Glutamatergic neuron (in vitro differentiated cells): Measurements from ENCODE around the gene ARID3A. TPM values are rescaled to one million over a fixed set of nuclear protein-coding genes. Genes with fewer than 3 reads are reported as not detected.

Source experiments
- DNase-seq: peaks from one replicate; pipeline ENCODE4 v3.0.0; 2022
- H3K27ac Mint-ChIP-seq: one replicate; pipeline ENCODE4 v1.8.0; 2020; ENCODE audit warnings: mild to moderate bottlenecking, mixed read lengths, inconsistent platforms; ENCODE audit not compliant: unreplicated experiment
- H3K27me3 Mint-ChIP-seq: one replicate; pipeline ENCODE4 v1.8.0; 2020; ENCODE audit warnings: mild to moderate bottlenecking, moderate library complexity, mixed read lengths, inconsistent platforms; ENCODE audit not compliant: unreplicated experiment
- H3K36me3 Mint-ChIP-seq: one replicate; pipeline ENCODE4 v1.8.0; 2020; ENCODE audit warnings: mild to moderate bottlenecking, mixed read lengths, inconsistent platforms; ENCODE audit not compliant: unreplicated experiment
- H3K4me1 Mint-ChIP-seq: one replicate; pipeline ENCODE4 v1.8.0; 2020; ENCODE audit warnings: mild to moderate bottlenecking, low read depth, mixed read lengths, inconsistent platforms; ENCODE audit not compliant: unreplicated experiment
- H3K4me3 Mint-ChIP-seq: one replicate; pipeline ENCODE4 v1.8.0; 2020; ENCODE audit warnings: mild to moderate bottlenecking, mixed read lengths, inconsistent platforms; ENCODE audit not compliant: unreplicated experiment
- H3K9me3 Mint-ChIP-seq: one replicate; pipeline ENCODE4 v1.8.0; 2020; ENCODE audit warnings: mild to moderate bottlenecking, moderate library complexity, mixed read lengths, inconsistent platforms; ENCODE audit not compliant: unreplicated experiment
- CTCF ChIP-seq: fragments of 200-600 bp; sonication (generic); IDR thresholded peaks from one replicate; pipeline ENCODE4 v1.5.0; 2021; ENCODE audit not compliant: partially characterized antibody, unreplicated experiment
- total RNA-seq: library from RNA; stranded (reverse); fragmentation: NEBNext Ultra II Directional; extraction: Animal tissue kit (Norgen Biotek cat#: 25700); gene quantifications from one replicate; pipeline ENCODE4 v1.2.1, GENCODE V29; 2021; ENCODE audit not compliant: unreplicated experiment

The ARID3A gene
- total RNA-seq, 1 donor from 2014 or later = 148 TPM

- no peak for DNase-seq
These were observed 24.4 kb upstream of the ARID3A start for GRCh38 chr19:901216-902092.

GRCh38 chr19:902093-902370 is 23.8 kb upstream of the ARID3A start:
- Mint-ChIP-seq H3K9me3 (peaks cover 5% of the 10 kb centered on the region), H3K27me3 (peaks cover 7% of the 10 kb centered on the region), H3K36me3 (no peaks in the 10 kb centered on the region), H3K27ac (no peak overlapping the region), H3K4me1 (peaks cover 12% of the 10 kb centered on the region), H3K4me3 (no peak overlapping the region)
- no peak for DNase-seq
- no peak for TF ChIP-seq CTCF

More at GRCh38 chr19:901216-902092, 24.4 kb upstream of the ARID3A start:
- peaks cover 12% of the 10 kb centered on the region for H3K4me1 Mint-ChIP-seq
- H3K4me3 Mint-ChIP-seq = no peak overlapping the region
- no peaks in the 10 kb centered on the region for H3K36me3 Mint-ChIP-seq
- H3K27ac Mint-ChIP-seq = no peak overlapping the region
- H3K27me3 Mint-ChIP-seq = peaks cover 8% of the 10 kb centered on the region
- peaks cover 5% of the 10 kb centered on the region for H3K9me3 Mint-ChIP-seq
- TF ChIP-seq CTCF = no peak

- Mint-ChIP-seq H3K27ac (peak overlapping the region; percentile 70), H3K9me3 (peaks cover 4% of the 10 kb centered on the region), H3K4me1 (peaks cover 12% of the 10 kb centered on the region), H3K36me3 (no peaks in the 10 kb centered on the region), H3K27me3 (peaks cover 7% of the 10 kb centered on the region), H3K4me3 (peak overlapping the region; percentile 63)
- no peak for TF ChIP-seq CTCF
- DNase-seq = no peak
These were observed 23.2 kb upstream of the ARID3A start for GRCh38 chr19:902446-903226.

DNA sequence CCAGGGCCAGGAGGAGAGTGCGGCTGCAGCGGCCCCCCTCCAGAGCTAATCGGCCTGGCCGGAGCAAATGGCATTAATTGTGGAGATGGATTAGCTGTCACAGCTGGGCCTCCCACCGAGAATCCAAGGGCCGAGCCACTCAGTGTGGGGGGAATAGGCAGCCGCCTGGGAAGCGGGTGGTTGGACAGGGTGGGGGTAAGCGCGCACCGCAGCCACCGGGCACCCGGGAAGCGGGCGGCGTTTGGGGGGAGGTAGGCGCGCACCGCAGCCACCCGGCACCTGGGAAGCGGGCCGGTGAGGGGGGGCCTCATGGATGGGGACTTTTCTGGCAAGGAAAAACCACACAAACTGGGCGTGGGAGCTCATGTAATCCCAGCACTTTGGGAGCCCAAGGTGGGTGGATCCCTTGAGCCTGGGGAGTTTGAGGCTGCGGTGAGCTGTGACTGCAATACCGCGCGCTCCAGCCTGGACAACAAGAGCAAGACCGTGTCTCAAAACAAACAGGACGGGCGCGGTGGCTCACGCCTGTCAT is 22.5 kb upstream of the ARID3A start:
- peak overlapping the region; percentile 94 for H3K27ac Mint-ChIP-seq
- DNase-seq = peak; percentile 77

More for the DNA sequence above, 22.5 kb upstream of the ARID3A start:
- H3K36me3 Mint-ChIP-seq = no peaks in the 10 kb centered on the region
- peaks cover 4% of the 10 kb centered on the region for H3K27me3 Mint-ChIP-seq
- peak overlapping the region; percentile 63 for H3K4me3 Mint-ChIP-seq
- H3K4me1 Mint-ChIP-seq = peaks cover 12% of the 10 kb centered on the region
- H3K9me3 Mint-ChIP-seq = peaks cover 4% of the 10 kb centered on the region
- no peak for TF ChIP-seq CTCF
